Prostate gland (tissue), 2 donors: Measurements from ENCODE around the gene TMPRSS6. TPM values are rescaled to one million over a fixed set of nuclear protein-coding genes. Genes with fewer than 3 reads are reported as not detected.

ENCODE experiments used
- DNase-seq: peaks from one replicate; pipeline ENCODE4 v3.0.0-alpha.2; 2019; ENCODE audit warnings: low spot score
- H3K27ac ChIP-seq, 2 donors: fragments of 200-600 bp; sonication (generic); 2 replicates each; pipeline ENCODE4 v1.5.1; 2017 to 2019
- H3K27me3 ChIP-seq: fragments of 200-600 bp; sonication (generic); replicated peaks from 2 replicates; pipeline ENCODE4 v1.5.1; 2019; ENCODE audit not compliant: insufficient read depth
- H3K36me3 ChIP-seq, 2 donors: fragments of 200-600 bp; sonication (generic); 1 replicate in 1 of 2; 2 replicates in 1 of 2; pipeline versions ENCODE4 v1.5.1 to v1.8.1; 2017 to 2019
- H3K4me1 ChIP-seq: fragments of 200-600 bp; sonication (generic); replicated peaks from 2 replicates; pipeline ENCODE4 v1.5.1; 2019
- H3K4me3 ChIP-seq, 2 donors: fragments of 200-600 bp; sonication (generic); 2 replicates each; pipeline ENCODE4 v1.5.1; 2017 to 2019
- H3K9me3 ChIP-seq: fragments of 200-600 bp; sonication (generic); 2 replicates; pipeline ENCODE4 v1.5.1; 2017
- CTCF ChIP-seq, 4 experiments: fragments of 200-600 bp in 2 of 4; fragments of 450-650 bp in 2 of 4; sonication (generic) in 2 of 4; IDR thresholded peaks; 1 replicate in 3 of 4; 2 replicates in 1 of 4; pipeline ENCODE4 v1.5.1; 2016 to 2019; ENCODE audit warnings: antibody characterized with exemption in 4 of 4, mild to moderate bottlenecking in 2 of 4, moderate library complexity in 2 of 4
- POLR2A ChIP-seq: fragments of 450-650 bp; IDR thresholded peaks from one replicate; pipeline ENCODE4 v1.6.1; 2016; ENCODE audit warnings: antibody characterized with exemption, mild to moderate bottlenecking
- POLR2AphosphoS5 ChIP-seq: sonication (generic); formaldehyde crosslinking; IDR thresholded peaks from one replicate; pipeline ENCODE4 v1.6.1; 2017; ENCODE audit warnings: antibody characterized with exemption
- WGBS: methylation state at CpG from one replicate; pipeline ENCODE4 v1.1.5; 2018; 5-methylcytosine and 5-hydroxymethylcytosine counted together
- intact Hi-C: fragments of 100-400 bp; cut with DNase I; formaldehyde crosslinking; loops from one replicate; pipeline ENCODE4 v1.14.2; 2022
- total RNA-seq, 2 donors: library from RNA; depleted of rRNA; stranded (reverse); fragments of >200 nt; gene quantifications; one replicate each; pipeline ENCODE4 v1.1.0, GENCODE V29; 2016

Gene TMPRSS6
- total RNA-seq, 2 donors from 2014 or later: 0.45 TPM; not detected in 1

- Histone ChIP-seq H3K4me3 (no peak overlapping the region), H3K27ac (no peak overlapping the region), H3K27me3 (no peaks in the 10 kb centered on the region), H3K9me3 (no peaks in the 10 kb centered on the region), H3K36me3 (no peaks in the 10 kb centered on the region), H3K4me1 (peaks cover 3% of the 10 kb centered on the region)
- intact Hi-C loops: no loop called here
- DNase-seq: no peak
- 90% methylated on average over 2 of the region's 2 CpGs for WGBS
- TF ChIP-seq POLR2A (no peak), CTCF (IDR thresholded peaks at IDR 0.05) (no peak), POLR2AphosphoS5 (no peak)
Measured at GRCh38 chr22:37049224-37049623, 60.3 kb downstream of the TMPRSS6 start.

- WGBS: 79% methylated on average over 6 of the region's 6 CpGs
- Histone ChIP-seq H3K4me1 (peaks cover 3% of the 10 kb centered on the region), H3K27me3 (no peaks in the 10 kb centered on the region), H3K4me3 (no peak overlapping the region), H3K27ac (no peak overlapping the region), H3K9me3 (no peaks in the 10 kb centered on the region), H3K36me3 (no peaks in the 10 kb centered on the region)
- TF ChIP-seq POLR2AphosphoS5 (no peak), CTCF (IDR thresholded peaks at IDR 0.05) (no peak), POLR2A (no peak)
- DNase-seq: no peak
- intact Hi-C loops: no loop called here
Measured at GRCh38 chr22:37048133-37048532, 61.4 kb downstream of the TMPRSS6 start.

- Histone ChIP-seq H3K9me3 (no peaks in the 10 kb centered on the region), H3K27me3 (no peaks in the 10 kb centered on the region), H3K27ac (no peak overlapping the region), H3K36me3 (no peaks in the 10 kb centered on the region), H3K4me1 (peaks cover 3% of the 10 kb centered on the region), H3K4me3 (no peak overlapping the region)
- intact Hi-C loops: no loop called here
- TF ChIP-seq POLR2AphosphoS5 (no peak), POLR2A (no peak)
- DNase-seq: no peak
- WGBS: 92% methylated on average over 7 of the region's 7 CpGs
Measured at GRCh38 chr22:37047006-37047405, 62.5 kb downstream of the TMPRSS6 start.

- DNase-seq: no peak
- H3K9me3 ChIP-seq: no peaks in the 10 kb centered on the region
- 89% methylated on average over 6 of the region's 6 CpGs for WGBS
- TF ChIP-seq POLR2AphosphoS5: no peak
- intact Hi-C loops: no loop called here
- H3K27me3 ChIP-seq: no peaks in the 10 kb centered on the region
- H3K4me1 ChIP-seq: no peaks in the 10 kb centered on the region
- H3K27ac ChIP-seq: no peak overlapping the region
- H3K36me3 ChIP-seq: no peaks in the 10 kb centered on the region
- H3K4me3 ChIP-seq: no peak overlapping the region
Measured at GRCh38 chr22:37046589-37046988, 62.9 kb downstream of the TMPRSS6 start.

- no peak for DNase-seq
- intact Hi-C loops: no loop called here
- H3K9me3 ChIP-seq: no peaks in the 10 kb centered on the region
- WGBS: 53% methylated on average over 4 of the region's 4 CpGs
- H3K36me3 ChIP-seq: no peaks in the 10 kb centered on the region
- H3K27me3 ChIP-seq: no peaks in the 10 kb centered on the region
- no peaks in the 10 kb centered on the region for H3K4me1 ChIP-seq
- no peak overlapping the region for H3K4me3 ChIP-seq
- TF ChIP-seq POLR2AphosphoS5: no peak
- TF ChIP-seq CTCF (IDR thresholded peaks at IDR 0.05): no peak
- no peak for TF ChIP-seq POLR2A
- no peak overlapping the region for H3K27ac ChIP-seq
Measured at GRCh38 chr22:37045958-37046357, 63.6 kb downstream of the TMPRSS6 start.
